HG02970 (cell line): ENCODE results near the gene KRTAP4-2.
"Not testable (repeated sequence)": the region's sequence is repeated elsewhere in the genome, so short reads cannot be mapped to it uniquely, and the experiment has no call there.

Source experiments
- ATAC-seq: cut with Tn5 transposase; IDR thresholded peaks from one replicate; pipeline ENCODE4 v1.9.1; 2021; ENCODE audit warnings: mild to moderate bottlenecking, moderate library complexity, moderate number of reproducible peaks; ENCODE audit not compliant: unreplicated experiment, low FRiP score

The KRTAP4-2 gene

GRCh38 chr17:41167561-41167960 is 10.5 kb downstream of the KRTAP4-2 start:
- ATAC-seq = no peak

GRCh38 chr17:41163828-41164227 is 14.2 kb downstream of the KRTAP4-2 start:
- ATAC-seq = no peak

DNA sequence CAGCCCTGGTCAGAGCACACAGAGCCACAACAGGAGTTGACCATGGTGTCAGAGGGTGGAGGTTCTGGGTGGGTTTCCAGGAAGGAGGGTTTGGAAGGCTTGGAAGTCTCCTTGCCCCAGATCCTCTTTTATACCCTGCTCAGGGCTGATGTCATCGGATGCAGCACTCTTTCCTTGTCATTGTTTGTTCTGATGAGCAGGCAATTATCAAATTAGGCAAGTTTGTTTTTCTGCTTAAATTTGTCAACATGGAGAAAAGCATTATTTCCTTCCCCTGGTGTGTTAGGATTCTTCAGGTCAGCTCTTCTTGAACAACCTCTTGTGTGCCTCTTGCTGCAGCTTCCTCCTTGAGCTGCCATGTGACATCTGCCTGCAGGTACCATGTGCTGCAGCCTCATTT is 17.4 kb downstream of the KRTAP4-2 start, which contains the start of gene KRTAP4-4:
Gene KRTAP4-4, minus strand, starts transcription at position 101 of the 400 bp plus-strand sequence. Its CDS starts 57 bp downstream, at position 44.
- ATAC-seq = no peak

GRCh38 chr17:41160190-41160589 is 17.8 kb downstream of the KRTAP4-2 start:
- not testable (repeated sequence) for ATAC-seq

DNA sequence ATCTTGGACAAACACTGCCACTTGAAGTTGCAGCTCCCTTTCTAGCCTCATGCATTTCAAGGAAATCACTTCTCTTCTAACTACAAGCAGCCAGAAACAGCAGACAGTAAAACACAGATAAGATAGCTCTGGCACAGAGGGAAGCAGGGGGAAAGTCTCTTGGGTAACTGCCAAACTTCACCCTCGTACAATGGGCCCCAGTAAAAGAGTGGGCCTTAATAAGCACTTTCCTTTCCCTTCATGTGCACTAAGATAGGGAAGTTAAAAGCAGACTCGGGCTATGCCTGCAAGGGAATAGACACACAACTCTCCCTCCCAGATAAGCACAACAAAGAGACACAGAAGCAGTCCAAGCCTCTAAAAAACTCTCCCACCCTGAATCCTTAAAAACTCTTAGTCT is 24.2 kb downstream of the KRTAP4-2 start:
- no peak for ATAC-seq

- no peak for ATAC-seq
These were observed 26.5 kb downstream of the KRTAP4-2 start for GRCh38 chr17:41151525-41151924.

GRCh38 chr17:41150026-41150425 is 28.0 kb downstream of the KRTAP4-2 start:
- no peak for ATAC-seq

DNA sequence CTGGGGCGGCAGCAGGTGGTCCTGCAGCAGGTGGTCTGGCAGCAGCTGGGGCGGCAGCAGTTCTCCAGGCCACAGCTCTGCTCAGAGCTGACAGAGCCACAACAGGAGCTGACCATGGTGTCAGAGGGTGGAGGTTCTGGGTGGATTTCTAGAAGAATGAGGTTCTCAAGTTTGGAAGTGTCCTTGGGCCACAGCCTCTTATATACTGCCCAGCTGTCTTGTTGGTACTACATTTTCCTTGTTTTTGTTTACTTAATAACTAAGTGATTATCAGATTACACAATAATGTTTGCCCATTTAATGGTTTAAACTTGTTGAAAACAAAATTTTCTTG is 28.4 kb downstream of the KRTAP4-2 start, which contains the start of gene KRTAP4-5:
Gene KRTAP4-5, minus strand, starts transcription at position 174 of the 334 bp plus-strand sequence. Its CDS starts 58 bp downstream, at position 116.
- no peak for ATAC-seq

DNA sequence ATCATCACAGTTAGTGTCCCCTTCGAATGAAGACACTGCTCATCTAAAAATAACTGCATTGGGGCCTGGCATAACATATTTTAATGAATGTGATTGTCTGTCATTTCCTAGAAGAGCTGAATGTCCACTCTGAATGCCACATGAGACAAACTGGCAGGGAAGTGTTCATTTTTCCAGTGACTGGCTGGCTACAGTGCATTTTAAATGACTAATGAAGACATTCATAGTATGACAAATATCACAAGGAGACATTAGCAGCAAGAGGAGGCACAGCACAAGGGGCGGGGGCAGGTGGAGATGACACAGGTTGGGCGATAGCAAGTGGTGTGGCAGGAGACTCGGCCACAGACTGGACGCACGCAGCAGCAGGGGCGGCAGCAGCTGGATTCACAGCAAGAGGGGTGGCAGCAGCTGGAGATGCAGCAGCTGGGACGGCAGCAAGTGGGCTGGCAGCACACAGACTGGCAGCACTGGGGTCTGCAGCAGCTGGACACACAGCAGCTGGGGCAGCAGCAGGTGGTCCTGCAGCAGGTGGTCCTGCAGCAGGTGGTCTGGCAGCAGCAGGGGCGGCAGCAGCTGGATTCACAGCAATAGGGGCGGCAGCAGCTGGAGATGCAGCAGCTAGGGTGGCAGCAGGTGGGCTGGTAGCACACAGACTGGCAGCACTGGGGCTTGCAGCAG is 28.9 kb downstream of the KRTAP4-2 start:
- not testable (repeated sequence) for ATAC-seq

- no peak for ATAC-seq
These were observed 30.4 kb downstream of the KRTAP4-2 start for GRCh38 chr17:41147531-41148204.

- no peak for ATAC-seq
These were observed 32.8 kb downstream of the KRTAP4-2 start for GRCh38 chr17:41145261-41145660.

GRCh38 chr17:41144846-41145245 is 33.2 kb downstream of the KRTAP4-2 start:
- no peak for ATAC-seq

- no peak for ATAC-seq
These were observed 36.7 kb downstream of the KRTAP4-2 start for GRCh38 chr17:41141361-41141760.

GRCh38 chr17:41140360-41141131 is 37.5 kb downstream of the KRTAP4-2 start, which contains the start of gene KRTAP4-6:
Gene KRTAP4-6 (minus strand): TSS chr17:41140544. CDS start chr17:41140487, 57 bp downstream.
- ATAC-seq = no peak

GRCh38 chr17:41139865-41140264 is 38.2 kb downstream of the KRTAP4-2 start:
- ATAC-seq = not testable (repeated sequence)

DNA sequence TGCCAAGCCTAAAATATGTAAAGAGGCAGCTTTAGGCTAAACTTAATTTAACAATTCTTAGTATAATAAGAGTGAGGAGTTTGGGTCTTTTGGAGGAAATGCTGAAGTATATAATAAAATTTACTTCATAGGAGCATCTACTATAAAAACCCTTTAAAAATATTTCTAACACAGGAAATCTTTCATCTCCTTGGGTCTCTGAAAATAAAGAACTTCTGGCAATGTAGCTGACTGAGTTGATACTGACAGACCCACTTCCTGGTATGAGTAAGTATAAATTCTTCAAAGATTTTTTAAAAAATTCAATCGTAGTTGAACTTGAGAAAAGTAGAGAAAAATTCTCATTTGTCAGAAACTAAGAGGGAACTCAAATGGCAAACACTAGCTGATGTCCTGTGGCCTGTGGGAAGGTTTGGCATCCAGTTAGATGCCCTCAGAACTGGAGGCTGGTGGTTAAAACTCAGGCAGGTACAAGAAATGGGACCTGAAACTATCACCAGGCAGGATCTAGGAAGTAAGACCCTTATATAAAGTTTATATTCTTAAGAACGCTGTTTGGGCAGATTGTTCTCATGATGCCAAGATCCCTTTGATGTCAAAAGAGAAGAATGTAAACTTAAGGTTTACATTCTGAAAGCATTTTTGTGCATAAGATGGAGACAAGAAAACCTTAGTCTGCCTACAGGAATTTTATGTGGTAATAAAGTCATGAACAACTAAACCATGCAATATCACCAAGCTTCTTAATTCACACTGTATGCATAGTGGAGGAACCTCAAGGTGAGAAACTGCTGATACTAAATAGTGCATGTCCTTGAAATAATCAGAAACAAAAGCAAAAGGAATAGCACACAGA is 43.9 kb downstream of the KRTAP4-2 start:
- no peak for ATAC-seq

DNA sequence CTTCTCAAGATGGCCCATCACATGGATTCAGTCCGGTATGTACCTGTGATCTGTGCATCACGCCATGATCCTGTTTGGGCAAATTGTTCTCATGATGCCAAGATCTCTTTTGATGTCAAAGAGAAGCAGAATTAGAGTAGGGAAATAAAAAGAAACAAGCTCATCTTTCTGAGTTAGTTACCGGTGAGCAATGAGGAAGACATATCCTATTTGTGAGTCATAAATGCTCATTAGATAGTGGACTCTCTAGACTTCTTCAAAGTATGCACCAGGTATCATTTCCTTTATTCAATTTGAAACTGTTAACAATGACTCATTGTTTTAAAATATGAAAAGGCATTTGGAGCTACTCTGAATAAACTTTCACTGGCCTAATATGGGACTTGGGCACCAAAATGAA is 46.0 kb downstream of the KRTAP4-2 start:
- ATAC-seq = no peak
